IMR-90 (cell line): ENCODE measurements around the gene TRPM3. TPM values are rescaled to one million over a fixed set of nuclear protein-coding genes. Genes with fewer than 3 reads are reported as not detected.

Experiments
- ATAC-seq: fragments of 200-7000 bp; cut with Tn5 transposase; 2 replicates; pipeline ENCODE4 v1.9.1; 2020; ENCODE audit warnings: low read depth, mild to moderate bottlenecking, moderate library complexity
- BruUV-seq: library from RNA; stranded (reverse); fragments of 400-500 nt; replicated peaks from 2 replicates; lab custom pipeline; 2021; lab: Mats Ljungman, UMichigan
- CTCF ChIA-PET: fragments of 300-600 bp; formaldehyde crosslinking; extraction: SDS; loops from one replicate; lab custom pipeline; 2021; ENCODE audit warnings: antibody characterized with exemption; lab: Yijun Ruan, JAX
- POLR2A ChIA-PET: fragments of 300-600 bp; sonication (Branson Sonifier 250); formaldehyde crosslinking; loops from one replicate; lab custom pipeline; 2022; ENCODE audit warnings: antibody characterized with exemption; ENCODE audit not compliant: unreplicated experiment; lab: Charles Lee
- DNase-seq: peaks from one replicate; pipeline ENCODE4 v3.0.0; 2013
- H2AFZ ChIP-seq: replicated peaks from 2 replicates; pipeline ENCODE3; 2013; ENCODE audit warnings: low read length, mild to moderate bottlenecking; ENCODE audit not compliant: poor library complexity
- H2AK5ac ChIP-seq: 2 replicates; pipeline ENCODE4 v1.6.1; 2013; ENCODE audit warnings: low read depth, low read length, inconsistent platforms
- H2AK9ac ChIP-seq: replicated peaks from 2 replicates; pipeline ENCODE3; 2013; ENCODE audit warnings: mild to moderate bottlenecking, low read depth, low read length, moderate library complexity; ENCODE audit not compliant: poor library complexity
- H2BK120ac ChIP-seq: 2 replicates; pipeline ENCODE4 v1.6.1; 2013; ENCODE audit warnings: low read depth, low read length, inconsistent platforms
- H2BK15ac ChIP-seq: 3 replicates; pipeline ENCODE4 v1.6.1; 2013; ENCODE audit warnings: low read depth, low read length, inconsistent platforms
- H2BK20ac ChIP-seq: 2 replicates; pipeline ENCODE4 v1.6.1; 2013; ENCODE audit warnings: low read depth, mild to moderate bottlenecking, inconsistent platforms, low read length, moderate library complexity
- H2BK5ac ChIP-seq: 2 replicates; pipeline ENCODE4 v1.6.1; 2013; ENCODE audit warnings: mild to moderate bottlenecking, low read depth, low read length, inconsistent platforms; ENCODE audit not compliant: poor library complexity, severe bottlenecking
- H3K14ac ChIP-seq: replicated peaks from 2 replicates; pipeline ENCODE4 v1.6.1; 2013; ENCODE audit warnings: low read depth, low read length, inconsistent platforms
- H3K18ac ChIP-seq: 2 replicates; pipeline ENCODE4 v1.6.1; 2013; ENCODE audit warnings: low read depth, low read length, control low read depth
- H3K23ac ChIP-seq: 2 replicates; pipeline ENCODE4 v1.6.1; 2013; ENCODE audit warnings: low read depth, low read length, inconsistent platforms
- H3K27ac ChIP-seq: 2 replicates; pipeline ENCODE4 v1.5.1; 2013; ENCODE audit warnings: mild to moderate bottlenecking, control low read depth, low read length; ENCODE audit not compliant: insufficient read depth
- H3K27me3 ChIP-seq: 2 replicates; pipeline ENCODE4 v1.6.1; 2013; ENCODE audit warnings: low read length; ENCODE audit not compliant: control insufficient read depth, insufficient read depth
- H3K36me3 ChIP-seq: 2 replicates; pipeline ENCODE4 v1.6.1; 2013; ENCODE audit warnings: low read length, mixed read lengths; ENCODE audit not compliant: control insufficient read depth, insufficient read depth
- H3K4ac ChIP-seq: 2 replicates; pipeline ENCODE4 v1.6.1; 2013; ENCODE audit warnings: low read depth, low read length, inconsistent platforms
- H3K4me1 ChIP-seq: 2 replicates; pipeline ENCODE4 v1.6.1; 2013; ENCODE audit warnings: low read length, mixed read lengths; ENCODE audit not compliant: control insufficient read depth, insufficient read depth
- H3K4me2 ChIP-seq: 2 replicates; pipeline ENCODE4 v1.6.1; 2013; ENCODE audit warnings: low read depth, mild to moderate bottlenecking, control low read depth, low read length, moderate library complexity
- H3K4me3 ChIP-seq: 2 replicates; pipeline ENCODE4 v1.5.1; 2013; ENCODE audit warnings: low read depth, mild to moderate bottlenecking, control low read depth, low read length, moderate library complexity; ENCODE audit not compliant: insufficient read depth
- H3K56ac ChIP-seq: 2 replicates; pipeline ENCODE4 v1.6.1; 2013; ENCODE audit warnings: low read length, inconsistent platforms; ENCODE audit not compliant: insufficient read depth; ENCODE audit errors: extremely low read depth
- H3K79me1 ChIP-seq, 2 experiments: 2 replicates each; pipeline ENCODE4 v1.6.1; 2013; ENCODE audit warnings: low read length in 2 of 2, inconsistent platforms in 1 of 2, low read depth in 1 of 2
- H3K9ac ChIP-seq: 2 replicates; pipeline ENCODE4 v1.6.1; 2013; ENCODE audit warnings: low read depth, low read length, control low read depth
- H3K9me1 ChIP-seq: 2 replicates; pipeline ENCODE4 v1.6.1; 2013; ENCODE audit warnings: low read length, inconsistent platforms; ENCODE audit not compliant: insufficient read depth
- H3K9me3 ChIP-seq: 2 replicates; pipeline ENCODE4 v1.6.1; 2013; ENCODE audit warnings: low read length; ENCODE audit not compliant: control insufficient read depth, insufficient read depth
- H4K20me1 ChIP-seq: 2 replicates; pipeline ENCODE4 v1.6.1; 2013; ENCODE audit warnings: low read length, inconsistent platforms; ENCODE audit not compliant: insufficient read depth
- H4K5ac ChIP-seq: 2 replicates; pipeline ENCODE4 v1.6.1; 2013; ENCODE audit warnings: mild to moderate bottlenecking, low read depth, low read length, control low read depth
- H4K8ac ChIP-seq, 2 experiments: 2 replicates each; pipeline ENCODE4 v1.6.1; 2013; ENCODE audit warnings: low read depth in 2 of 2, low read length in 2 of 2, control low read depth in 1 of 2, inconsistent platforms in 1 of 2
- H4K91ac ChIP-seq: 2 replicates; pipeline ENCODE4 v1.6.1; 2013; ENCODE audit warnings: low read depth, low read length, inconsistent platforms; ENCODE audit not compliant: insufficient read depth
- MAFK ChIP-seq: IDR thresholded peaks from 2 replicates; pipeline ENCODE4 v1.6.1; 2012; ENCODE audit warnings: low read depth, low read length, improper control_type of control experiment
- NFE2L2 ChIP-seq: fragments of 150-350 bp; IDR thresholded peaks from 2 replicates; pipeline ENCODE4 v1.6.1; 2016; ENCODE audit warnings: low read depth, mild to moderate bottlenecking, low read length
- WGBS, 2 experiments: methylation state at CpG; one replicate each; pipeline versions ENCODE4 v1.1.5 to v1.1.7; 2013; ENCODE audit warnings: missing lambda C conversion rate in 2 of 2; ENCODE audit not compliant: insufficient read length in 1 of 2; ENCODE audit errors: extremely low coverage in 2 of 2; 5-methylcytosine and 5-hydroxymethylcytosine counted together
- dilution Hi-C: fragments of 300-500 bp; cut with HindIII; formaldehyde crosslinking; loops from one replicate; pipeline ENCODE4 v1.14.3; 2018; ENCODE audit warnings: low sequenced_read_pairs; ENCODE audit not compliant: unreplicated experiment
- in situ Hi-C: fragments of 300-500 bp; cut with MboI; formaldehyde crosslinking; loops from 3 replicates; pipeline ENCODE4 v1.14.3; 2019; ENCODE audit warnings: low sequenced_read_pairs, inconsistent platforms, mixed read lengths
- intact Hi-C: fragments of 100-400 bp; cut with micrococcal nuclease; formaldehyde crosslinking; loops from 2 replicates; pipeline ENCODE4 v1.10.0; 2022
- polyA plus RNA-seq, 3 experiments: library from polyadenylated mRNA; depleted of rRNA; stranded (reverse); fragments of >200 nt; gene quantifications; 2 replicates each; pipeline ENCODE4 v1.2.3, GENCODE V29; 2012; ENCODE audit warnings: low replicate concordance in 1 of 3
- total RNA-seq: library from RNA; depleted of rRNA; stranded (reverse); fragments of >200 nt; gene quantifications from 2 replicates; pipeline ENCODE4 v1.2.3, GENCODE V29; 2012
- TF ChIP-seq, protein P1 (sequence below): fragments of 150-350 bp; IDR thresholded peaks from 2 replicates; pipeline ENCODE4 v1.6.1; 2017; ENCODE audit warnings: mild to moderate bottlenecking, antibody characterized with exemption, low read length, low read depth

Gene TRPM3
- total and polyA plus RNA-seq, 2 of the 4 experiments (the other 2 are of a cell fraction): not detected

DNA sequence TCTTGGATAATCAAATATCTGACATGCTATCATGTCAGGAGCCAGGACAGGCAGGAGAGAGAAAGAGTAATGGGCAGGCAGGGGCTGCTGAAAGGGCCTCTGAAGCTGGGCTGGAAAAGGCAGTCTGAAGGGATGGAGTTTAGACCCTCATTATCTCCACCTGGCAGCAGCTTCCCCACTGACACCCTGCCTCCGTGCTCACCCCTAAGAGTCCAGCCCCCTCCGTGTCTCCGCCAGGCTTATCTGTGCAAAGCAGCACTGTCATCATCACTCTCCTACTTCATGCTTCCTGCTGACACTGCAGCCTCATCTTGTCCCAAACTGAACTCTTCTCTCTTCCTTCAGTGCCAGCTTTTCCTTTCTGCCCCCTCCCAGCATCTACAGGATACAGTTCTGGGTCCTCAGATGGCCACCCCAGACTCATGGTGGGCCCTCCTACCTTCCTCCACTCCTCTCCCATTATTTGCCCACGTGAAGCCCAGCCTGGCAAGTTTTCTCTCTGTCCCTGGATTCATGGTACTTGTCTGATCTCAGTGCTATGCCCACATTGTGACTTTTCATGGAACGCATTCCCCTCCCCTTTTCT, 636.1 kb downstream of the TRPM3 start:
- Histone ChIP-seq H3K4me3 (no peak overlapping the region), H2AFZ (peak overlapping the region; percentile 25), H2BK120ac (peak overlapping the region; percentile 68), H3K18ac (peak overlapping the region; percentile 68), H4K5ac (peak overlapping the region; percentile 45), H2AK5ac (peak overlapping the region; percentile 80), H2AK9ac (no peak overlapping the region), H2BK5ac (no peak overlapping the region), H3K4me2 (no peak overlapping the region), H3K4me1 (peaks cover 12% of the 10 kb centered on the region), H3K27ac (no peak overlapping the region), H2BK15ac (peak overlapping the region; percentile 26; the same call in 2 of the 3 replicates), H4K8ac (peak overlapping the region; percentile 24 to 78), H4K20me1 (no peaks in the 10 kb centered on the region), H3K23ac (peak overlapping the region; percentile 49; the same call in 1 of the 2 replicates), H3K56ac (no peak overlapping the region), H3K4ac (peak overlapping the region; percentile 72), H3K14ac (peak overlapping the region; percentile 60), H3K27me3 (no peaks in the 10 kb centered on the region), H3K79me1 (no peaks in the 10 kb centered on the region), H2BK20ac (peak overlapping the region; percentile 70), H3K36me3 (no peaks in the 10 kb centered on the region), H3K9me1 (peaks cover 6% of the 10 kb centered on the region), H4K91ac (peak overlapping the region; percentile 73), H3K9me3 (no peaks in the 10 kb centered on the region), H3K9ac (0 out of 2 replicates have a peak overlapping the region, but pooled peaks have one; percentile 17)
- ATAC-seq: no peak
- dilution Hi-C loops (no loop called here), in situ Hi-C loops (loop anchor here (10.0 kb wide), 1 partner anchor 141 kb away; no protein-coding TSS in a partner anchor), intact Hi-C loops (loop anchor here (5.0 kb wide), 1 partner anchor 143 kb away; no protein-coding TSS in a partner anchor)
- TF ChIP-seq, protein P1, sequence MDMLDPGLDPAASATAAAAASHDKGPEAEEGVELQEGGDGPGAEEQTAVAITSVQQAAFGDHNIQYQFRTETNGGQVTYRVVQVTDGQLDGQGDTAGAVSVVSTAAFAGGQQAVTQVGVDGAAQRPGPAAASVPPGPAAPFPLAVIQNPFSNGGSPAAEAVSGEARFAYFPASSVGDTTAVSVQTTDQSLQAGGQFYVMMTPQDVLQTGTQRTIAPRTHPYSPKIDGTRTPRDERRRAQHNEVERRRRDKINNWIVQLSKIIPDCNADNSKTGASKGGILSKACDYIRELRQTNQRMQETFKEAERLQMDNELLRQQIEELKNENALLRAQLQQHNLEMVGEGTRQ: no peak
- peak; percentile 14; the same call in 1 of the 2 replicates for TF ChIP-seq NFE2L2
- TF ChIP-seq MAFK: peak; percentile 33; the same call in 1 of the 2 replicates
- 67% methylated on average over 5 of the region's 5 CpGs; no CpG with 5 or more reads in 1 of the 2 experiments for WGBS, 2 experiments
- BruUV-seq: no TSS peak
- ChIA-PET CTCF (interaction anchor here (0.5 to 3.5 kb wide), 6 partner anchors 18 to 117 kb away, joined by 3 to 11 read pairs (median 4); partner anchors contain the start of gene KLF9), POLR2A (no interaction called here)
- no peak for DNase-seq
